DOHH2 (cell line): ENCODE results near the gene AGFG1.
"Not testable (repeated sequence)": the region's sequence is repeated elsewhere in the genome, so short reads cannot be mapped to it uniquely, and the experiment has no call there.

Experiments
- H3F3A ChIP-seq: fragments of 200-600 bp; sonication (generic), shearing (Covaris generic); 2 replicates; pipeline ENCODE4 v1.6.0; 2016; ENCODE audit warnings: antibody characterized with exemption, mild to moderate bottlenecking; ENCODE audit not compliant: control insufficient read depth, insufficient read depth
- H3K27ac ChIP-seq: fragments of 200-600 bp; sonication (generic); 2 replicates; pipeline ENCODE4 v1.5.1; 2014; ENCODE audit warnings: low read depth, mild to moderate bottlenecking, low read length, moderate library complexity
- H3K27me3 ChIP-seq: fragments of 200-600 bp; sonication (generic); 2 replicates; pipeline ENCODE4 v1.6.1; 2014; ENCODE audit warnings: mild to moderate bottlenecking, low read length, mixed read lengths; ENCODE audit not compliant: control insufficient read depth
- H3K36me3 ChIP-seq: fragments of 200-600 bp; sonication (generic); 2 replicates; pipeline ENCODE4 v1.6.1; 2014; ENCODE audit warnings: mild to moderate bottlenecking, low read length, moderate library complexity, mixed read lengths; ENCODE audit not compliant: control insufficient read depth
- H3K4me1 ChIP-seq: fragments of 200-600 bp; sonication (generic); 2 replicates; pipeline ENCODE4 v1.6.1; 2014; ENCODE audit warnings: mild to moderate bottlenecking, low read length, mixed read lengths; ENCODE audit not compliant: control insufficient read depth
- H3K4me2 ChIP-seq: fragments of 200-600 bp; sonication (generic); 2 replicates; pipeline ENCODE4 v1.6.0; 2014; ENCODE audit warnings: mild to moderate bottlenecking, low read length, moderate library complexity
- H3K4me3 ChIP-seq: fragments of 200-600 bp; sonication (generic); 2 replicates; pipeline ENCODE4 v1.5.1; 2014; ENCODE audit warnings: mild to moderate bottlenecking, low read length, mixed read lengths
- H3K79me2 ChIP-seq: fragments of 200-600 bp; sonication (generic); 2 replicates; pipeline ENCODE4 v1.6.1; 2014; ENCODE audit warnings: mild to moderate bottlenecking, low read length, mixed read lengths; ENCODE audit not compliant: control insufficient read depth
- H3K9me2 ChIP-seq: fragments of 200-600 bp; sonication (generic); replicated peaks from 2 replicates; pipeline ENCODE4 v1.6.1; 2014; ENCODE audit warnings: mild to moderate bottlenecking, low read length, mixed read lengths; ENCODE audit not compliant: control insufficient read depth
- H3K9me3 ChIP-seq: fragments of 200-600 bp; sonication (generic); 2 replicates; pipeline ENCODE4 v1.6.1; 2014; ENCODE audit warnings: antibody characterized with exemption, low read length, mixed read lengths; ENCODE audit not compliant: control insufficient read depth, insufficient read depth
- H4K20me1 ChIP-seq: fragments of 200-600 bp; sonication (generic); 2 replicates; pipeline ENCODE4 v1.6.0; 2014; ENCODE audit warnings: low read depth, mild to moderate bottlenecking, antibody characterized with exemption, low read length, moderate library complexity; ENCODE audit not compliant: control insufficient read depth, insufficient read depth
- EZH2phosphoT487 ChIP-seq: fragments of 200-600 bp; sonication (generic); IDR thresholded peaks from 2 replicates; pipeline ENCODE4 v1.6.1; 2017; ENCODE audit warnings: borderline replicate concordance, mild to moderate bottlenecking, antibody characterized with exemption, low read length, moderate library complexity, mixed read lengths
- TF ChIP-seq, protein P1 (sequence below): fragments of 200-600 bp; sonication (generic); IDR thresholded peaks from one replicate; pipeline ENCODE4 v1.5.1; 2014; ENCODE audit warnings: antibody characterized with exemption, mild to moderate bottlenecking, low read depth, low read length; ENCODE audit not compliant: poor library complexity, severe bottlenecking

Gene AGFG1

DNA sequence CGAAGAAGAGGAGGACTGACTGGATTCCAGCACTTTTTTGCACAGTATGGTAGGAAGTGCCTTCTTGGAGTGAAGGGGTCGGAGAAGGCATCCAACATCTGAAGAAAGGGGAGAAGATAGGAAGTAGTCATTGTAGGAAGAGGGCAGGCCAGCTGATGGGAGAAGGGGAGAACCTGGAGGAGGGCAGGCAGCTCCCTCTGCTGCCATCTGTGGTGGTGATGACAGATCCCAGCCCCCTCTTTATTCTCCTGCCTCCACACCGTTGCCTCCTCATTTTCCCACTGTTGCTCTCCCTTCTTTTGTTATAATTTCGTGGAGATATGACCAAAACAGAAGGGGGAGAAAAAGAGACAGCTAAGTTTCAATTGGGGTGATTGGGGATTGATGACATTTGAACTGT lies 123.8 kb downstream of the AGFG1 start:
- no peaks in the 10 kb centered on the region for H3K9me2 ChIP-seq

DNA sequence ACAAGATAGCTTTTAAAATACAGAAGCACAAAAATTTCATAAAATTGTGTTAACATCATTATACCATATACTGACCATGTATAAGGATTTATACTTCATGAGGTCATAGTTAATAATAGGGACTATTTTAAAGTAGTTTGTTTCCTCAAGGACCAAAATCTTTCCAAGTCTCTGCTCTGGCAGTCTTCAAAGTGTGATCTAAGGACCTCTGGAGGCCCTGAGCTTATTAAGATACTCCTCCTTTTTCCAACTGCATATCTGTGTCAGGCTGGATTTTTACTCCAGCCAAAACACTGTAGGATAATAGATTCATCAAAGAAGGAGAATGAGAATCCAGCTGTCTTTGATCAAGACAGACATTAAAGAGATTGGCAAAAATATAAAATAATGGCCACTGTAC lies 125.1 kb downstream of the AGFG1 start:
- Histone ChIP-seq H3K27ac (no peak overlapping the region), H3K4me2 (no peak overlapping the region), H3K9me3 (no peaks in the 10 kb centered on the region), H3F3A (no peaks in the 10 kb centered on the region), H3K4me3 (no peak overlapping the region), H3K9me2 (no peaks in the 10 kb centered on the region), H3K4me1 (no peaks in the 10 kb centered on the region), H3K79me2 (no peaks in the 10 kb centered on the region), H3K36me3 (no peaks in the 10 kb centered on the region), H4K20me1 (no peaks in the 10 kb centered on the region), H3K27me3 (no peaks in the 10 kb centered on the region)
- TF ChIP-seq EZH2phosphoT487: no peak
- TF ChIP-seq, protein P1, sequence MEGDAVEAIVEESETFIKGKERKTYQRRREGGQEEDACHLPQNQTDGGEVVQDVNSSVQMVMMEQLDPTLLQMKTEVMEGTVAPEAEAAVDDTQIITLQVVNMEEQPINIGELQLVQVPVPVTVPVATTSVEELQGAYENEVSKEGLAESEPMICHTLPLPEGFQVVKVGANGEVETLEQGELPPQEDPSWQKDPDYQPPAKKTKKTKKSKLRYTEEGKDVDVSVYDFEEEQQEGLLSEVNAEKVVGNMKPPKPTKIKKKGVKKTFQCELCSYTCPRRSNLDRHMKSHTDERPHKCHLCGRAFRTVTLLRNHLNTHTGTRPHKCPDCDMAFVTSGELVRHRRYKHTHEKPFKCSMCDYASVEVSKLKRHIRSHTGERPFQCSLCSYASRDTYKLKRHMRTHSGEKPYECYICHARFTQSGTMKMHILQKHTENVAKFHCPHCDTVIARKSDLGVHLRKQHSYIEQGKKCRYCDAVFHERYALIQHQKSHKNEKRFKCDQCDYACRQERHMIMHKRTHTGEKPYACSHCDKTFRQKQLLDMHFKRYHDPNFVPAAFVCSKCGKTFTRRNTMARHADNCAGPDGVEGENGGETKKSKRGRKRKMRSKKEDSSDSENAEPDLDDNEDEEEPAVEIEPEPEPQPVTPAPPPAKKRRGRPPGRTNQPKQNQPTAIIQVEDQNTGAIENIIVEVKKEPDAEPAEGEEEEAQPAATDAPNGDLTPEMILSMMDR: no peak

More for the DNA sequence above, 123.8 kb downstream of the AGFG1 start:
- no peaks in the 10 kb centered on the region for H3K27me3 ChIP-seq
- no peak overlapping the region for H3K4me2 ChIP-seq
- no peak overlapping the region for H3K27ac ChIP-seq
- TF ChIP-seq, protein P1: no peak
- TF ChIP-seq EZH2phosphoT487: no peak
- no peaks in the 10 kb centered on the region for H3K4me1 ChIP-seq
- H3K4me3 ChIP-seq: no peak overlapping the region
- H4K20me1 ChIP-seq: no peaks in the 10 kb centered on the region
- H3F3A ChIP-seq: no peaks in the 10 kb centered on the region
- no peaks in the 10 kb centered on the region for H3K9me3 ChIP-seq
- no peaks in the 10 kb centered on the region for H3K79me2 ChIP-seq
- no peaks in the 10 kb centered on the region for H3K36me3 ChIP-seq

DNA sequence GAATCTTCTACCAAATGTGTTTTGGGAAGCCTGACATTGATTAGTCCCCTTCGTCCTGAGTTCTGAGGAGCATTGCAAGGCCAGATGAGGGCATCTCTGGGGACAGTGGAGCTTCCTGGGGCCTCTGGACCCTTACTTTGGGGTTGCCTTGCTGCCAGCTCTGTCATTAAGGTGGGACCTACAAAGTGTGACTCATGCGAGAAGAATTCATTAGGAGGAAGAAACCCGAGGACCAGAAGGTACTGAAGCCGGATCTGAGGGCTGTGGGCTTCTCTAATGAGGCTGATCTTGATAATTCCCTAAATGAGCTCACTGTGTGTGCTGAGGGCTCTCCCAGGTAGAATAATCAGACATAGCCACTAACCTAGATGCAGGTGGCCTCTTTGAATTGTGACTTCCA lies 126.0 kb downstream of the AGFG1 start:
- H3K27me3 ChIP-seq: no peaks in the 10 kb centered on the region
- H3K4me3 ChIP-seq: no peak overlapping the region
- no peak overlapping the region for H3K4me2 ChIP-seq
- no peak for TF ChIP-seq EZH2phosphoT487
- TF ChIP-seq, protein P1: no peak
- H3K27ac ChIP-seq: no peak overlapping the region
- no peaks in the 10 kb centered on the region for H3K79me2 ChIP-seq
- H3K9me3 ChIP-seq: no peaks in the 10 kb centered on the region
- H3K9me2 ChIP-seq: no peaks in the 10 kb centered on the region
- no peaks in the 10 kb centered on the region for H3K4me1 ChIP-seq
- H3F3A ChIP-seq: no peaks in the 10 kb centered on the region
- no peaks in the 10 kb centered on the region for H4K20me1 ChIP-seq
- H3K36me3 ChIP-seq: no peaks in the 10 kb centered on the region

DNA sequence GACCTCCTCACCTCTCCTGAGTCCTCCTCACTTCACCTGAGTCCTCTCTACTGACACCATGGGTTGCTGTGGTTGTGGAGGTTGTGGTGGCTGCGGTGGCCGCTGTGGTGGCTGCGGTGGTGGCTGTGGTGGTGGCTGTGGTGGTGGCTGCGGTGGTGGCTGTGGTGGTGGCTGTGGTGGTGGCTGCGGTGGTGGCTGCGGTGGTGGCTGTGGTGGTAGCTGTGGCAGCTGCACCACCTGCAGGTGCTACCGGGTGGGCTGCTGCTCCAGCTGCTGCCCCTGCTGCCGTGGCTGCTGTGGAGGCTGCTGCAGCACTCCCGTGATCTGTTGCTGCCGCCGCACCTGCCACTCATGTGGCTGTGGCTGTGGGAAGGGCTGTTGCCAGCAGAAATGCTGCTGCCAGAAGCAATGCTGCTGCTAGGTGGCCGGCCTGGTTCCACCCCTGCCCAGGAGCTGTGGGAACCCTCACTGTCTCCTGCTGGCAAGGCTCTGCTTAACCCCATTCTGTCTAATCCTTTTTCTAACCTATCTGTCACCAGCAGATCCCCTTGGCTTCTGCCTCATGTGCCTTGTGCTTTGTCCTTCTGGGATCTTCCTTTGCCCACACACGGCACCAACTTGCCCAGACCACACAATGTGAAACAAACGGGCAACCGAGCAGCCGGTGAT lies 127.0 kb downstream of the AGFG1 start, which contains the start of gene SCYGR2:
TSS of gene SCYGR2 (plus strand) at position 59 of the 669 bp plus-strand sequence. CDS start at position 59, 0 bp downstream.
- not testable (repeated sequence) for H3K36me3 ChIP-seq, H4K20me1 ChIP-seq, H3K9me3 ChIP-seq, H3K79me2 ChIP-seq, H3K9me2 ChIP-seq, H3F3A ChIP-seq, H3K27me3 ChIP-seq, H3K27ac ChIP-seq, H3K4me2 ChIP-seq, H3K4me1 ChIP-seq, H3K4me3 ChIP-seq
